ENCODE data around the gene URI1. TPM values are rescaled to one million over a fixed set of nuclear protein-coding genes. Genes with fewer than 3 reads are reported as not detected.

Gene URI1
- total RNA-seq, 2 experiments from 2014 or later = 45.1 to 79.2 TPM

DNA sequence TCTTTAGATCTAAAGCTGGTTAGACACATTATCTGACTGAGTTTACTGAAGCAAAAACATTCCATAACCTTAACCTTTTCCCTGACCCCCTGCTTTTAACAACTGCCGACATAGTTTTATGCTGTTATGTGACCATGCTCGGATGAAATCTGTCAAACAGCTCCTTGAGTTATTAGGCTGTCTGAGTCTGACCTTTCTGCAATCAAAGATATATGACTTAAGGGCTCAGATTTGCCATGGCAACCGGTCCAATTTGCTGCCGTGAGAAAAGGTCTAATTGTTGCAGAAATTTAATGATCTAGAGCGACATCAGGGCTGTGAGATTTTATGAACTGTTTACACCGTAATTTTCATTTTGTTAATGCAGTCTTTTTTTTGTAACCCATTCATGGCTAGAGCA is 61.8 kb downstream of the URI1 start:
- Histone ChIP-seq H3K79me2 (ENCODE audit: insufficient read depth, low read depth, low read length) (peaks cover 61% of the 10 kb centered on the region; the same call in 1 of the 2 replicates), H3K9me3 (ENCODE audit: low read length) (no peaks in the 10 kb centered on the region), H3K4me1 (ENCODE audit: insufficient read depth, low read length, poor library complexity, severe bottlenecking) (peaks cover 8% of the 10 kb centered on the region), H3K9me2 (ENCODE audit: insufficient read depth, low read length) (no peaks in the 10 kb centered on the region), H3K4me3 (ENCODE audit: low read depth, low read length, poor library complexity, severe bottlenecking) (no peak overlapping the region), H3K36me3 (ENCODE audit: insufficient read depth, low read length) (peaks cover 73% of the 10 kb centered on the region), H3K4me2 (ENCODE audit: low read length) (no peak overlapping the region), H2AFZ (ENCODE audit: low read length) (no peak overlapping the region), H4K20me1 (ENCODE audit: insufficient read depth, low read length) (peaks cover 6% of the 10 kb centered on the region; the same call in 1 of the 2 replicates), H3K27ac (ENCODE audit: low read depth, low read length, poor library complexity, severe bottlenecking) (no peak overlapping the region)
- ChIA-PET POLR2A (interaction anchor here (0.6 to 2.2 kb wide), 3 partner anchors 9 to 24 kb away, joined by 3 to 8 read pairs (median 4); no protein-coding TSS in a partner anchor), CTCF (ENCODE audit: unreplicated experiment) (no interaction called here)
- intact Hi-C loops (cut with micrococcal nuclease; ENCODE audit: unreplicated experiment) = no loop called here
- no peak for DNase-seq (ENCODE audit: low spot score)
- no peak for TF ChIP-seq EZH2phosphoT487 (IDR thresholded peaks at IDR 0.05; ENCODE audit: borderline replicate concordance, low read depth, low read length)
- TF ChIP-seq, protein P1, sequence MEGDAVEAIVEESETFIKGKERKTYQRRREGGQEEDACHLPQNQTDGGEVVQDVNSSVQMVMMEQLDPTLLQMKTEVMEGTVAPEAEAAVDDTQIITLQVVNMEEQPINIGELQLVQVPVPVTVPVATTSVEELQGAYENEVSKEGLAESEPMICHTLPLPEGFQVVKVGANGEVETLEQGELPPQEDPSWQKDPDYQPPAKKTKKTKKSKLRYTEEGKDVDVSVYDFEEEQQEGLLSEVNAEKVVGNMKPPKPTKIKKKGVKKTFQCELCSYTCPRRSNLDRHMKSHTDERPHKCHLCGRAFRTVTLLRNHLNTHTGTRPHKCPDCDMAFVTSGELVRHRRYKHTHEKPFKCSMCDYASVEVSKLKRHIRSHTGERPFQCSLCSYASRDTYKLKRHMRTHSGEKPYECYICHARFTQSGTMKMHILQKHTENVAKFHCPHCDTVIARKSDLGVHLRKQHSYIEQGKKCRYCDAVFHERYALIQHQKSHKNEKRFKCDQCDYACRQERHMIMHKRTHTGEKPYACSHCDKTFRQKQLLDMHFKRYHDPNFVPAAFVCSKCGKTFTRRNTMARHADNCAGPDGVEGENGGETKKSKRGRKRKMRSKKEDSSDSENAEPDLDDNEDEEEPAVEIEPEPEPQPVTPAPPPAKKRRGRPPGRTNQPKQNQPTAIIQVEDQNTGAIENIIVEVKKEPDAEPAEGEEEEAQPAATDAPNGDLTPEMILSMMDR (conservative IDR thresholded peaks at IDR 0.05; ENCODE audit: low read length) = no peak
- no TSS peak for BruUV-seq (replicated peaks)

DNA sequence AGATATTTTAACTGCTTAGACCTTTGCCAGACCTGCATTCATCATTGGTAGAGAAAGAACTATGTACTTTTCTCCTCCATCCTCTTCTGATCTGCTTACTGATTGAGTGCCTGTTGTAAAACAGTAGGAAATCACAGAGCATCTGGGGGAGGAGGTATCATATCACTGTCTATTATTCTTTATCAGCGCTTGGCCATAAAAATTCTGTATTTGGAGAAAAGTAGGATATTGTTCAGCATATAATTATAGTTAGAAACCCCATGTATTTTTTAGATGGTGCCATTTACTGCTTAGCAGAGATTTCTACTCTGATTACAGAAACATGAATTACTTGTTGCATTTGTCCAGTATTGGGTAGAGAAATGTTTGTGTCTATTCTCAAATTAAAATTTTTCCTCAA is 62.4 kb downstream of the URI1 start:
- peaks cover 6% of the 10 kb centered on the region; the same call in 1 of the 2 replicates for H4K20me1 ChIP-seq (ENCODE audit: insufficient read depth, low read length)
- no TSS peak for BruUV-seq (replicated peaks)
- peaks cover 56% of the 10 kb centered on the region; the same call in 1 of the 2 replicates for H3K79me2 ChIP-seq (ENCODE audit: insufficient read depth, low read depth, low read length)
- no peak overlapping the region for H2AFZ ChIP-seq (ENCODE audit: low read length)
- H3K9me2 ChIP-seq (ENCODE audit: insufficient read depth, low read length) = no peaks in the 10 kb centered on the region
- no peak for DNase-seq (ENCODE audit: low spot score)
- H3K4me2 ChIP-seq (ENCODE audit: low read length) = no peak overlapping the region
- no peaks in the 10 kb centered on the region for H3K9me3 ChIP-seq (ENCODE audit: low read length)
- TF ChIP-seq, protein P1 (conservative IDR thresholded peaks at IDR 0.05; ENCODE audit: low read length) = no peak
- no peak for TF ChIP-seq EZH2phosphoT487 (IDR thresholded peaks at IDR 0.05; ENCODE audit: borderline replicate concordance, low read depth, low read length)
- peaks cover 8% of the 10 kb centered on the region for H3K4me1 ChIP-seq (ENCODE audit: insufficient read depth, low read length, poor library complexity, severe bottlenecking)
- H3K27ac ChIP-seq (ENCODE audit: low read depth, low read length, poor library complexity, severe bottlenecking) = no peak overlapping the region
- ChIA-PET CTCF (ENCODE audit: unreplicated experiment) (no interaction called here), POLR2A (interaction anchor here (1.1 kb wide), 1 partner anchor 9 kb away, joined by 4 read pairs; no protein-coding TSS in a partner anchor)
- no peak overlapping the region for H3K4me3 ChIP-seq (ENCODE audit: low read depth, low read length, poor library complexity, severe bottlenecking)
- intact Hi-C loops (cut with micrococcal nuclease; ENCODE audit: unreplicated experiment) = no loop called here
- H3K36me3 ChIP-seq (ENCODE audit: insufficient read depth, low read length) = peaks cover 73% of the 10 kb centered on the region

DNA sequence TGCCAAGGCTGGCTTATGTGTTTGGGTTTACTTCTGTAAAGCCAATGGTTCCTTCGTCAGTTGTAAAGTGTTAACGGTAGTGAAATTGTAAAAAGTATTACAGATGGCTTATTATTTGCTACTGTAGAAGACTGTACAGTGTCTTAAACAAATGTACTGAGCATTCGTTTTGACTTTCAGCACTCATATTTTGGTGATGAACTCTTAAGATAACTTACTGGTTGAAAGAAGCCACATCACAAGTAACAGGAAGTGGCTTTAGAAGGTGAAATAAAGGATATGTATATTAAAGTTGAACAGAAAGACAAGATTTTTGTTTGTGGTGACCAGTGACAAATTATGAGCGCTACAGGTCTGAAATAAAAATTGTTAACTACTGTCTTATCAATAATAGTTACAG is 64.2 kb downstream of the URI1 start:
- no peak for TF ChIP-seq EZH2phosphoT487 (IDR thresholded peaks at IDR 0.05; ENCODE audit: borderline replicate concordance, low read depth, low read length)
- TF ChIP-seq, protein P1 (conservative IDR thresholded peaks at IDR 0.05; ENCODE audit: low read length) = no peak
- H3K36me3 ChIP-seq (ENCODE audit: insufficient read depth, low read length) = peaks cover 73% of the 10 kb centered on the region
- ChIA-PET POLR2A (no interaction called here), CTCF (ENCODE audit: unreplicated experiment) (no interaction called here)
- peaks cover 5% of the 10 kb centered on the region for H3K4me1 ChIP-seq (ENCODE audit: insufficient read depth, low read length, poor library complexity, severe bottlenecking)
- no peak for DNase-seq (ENCODE audit: low spot score)
- no peak overlapping the region for H3K4me2 ChIP-seq (ENCODE audit: low read length)
- H3K27ac ChIP-seq (ENCODE audit: low read depth, low read length, poor library complexity, severe bottlenecking) = no peak overlapping the region
- H3K79me2 ChIP-seq (ENCODE audit: insufficient read depth, low read depth, low read length) = peaks cover 38% of the 10 kb centered on the region; the same call in 1 of the 2 replicates
- intact Hi-C loops (cut with micrococcal nuclease; ENCODE audit: unreplicated experiment) = no loop called here
- no peaks in the 10 kb centered on the region for H3K9me2 ChIP-seq (ENCODE audit: insufficient read depth, low read length)
- H2AFZ ChIP-seq (ENCODE audit: low read length) = no peak overlapping the region
- peaks cover 6% of the 10 kb centered on the region; the same call in 1 of the 2 replicates for H4K20me1 ChIP-seq (ENCODE audit: insufficient read depth, low read length)
- no peaks in the 10 kb centered on the region for H3K9me3 ChIP-seq (ENCODE audit: low read length)
- BruUV-seq (replicated peaks) = no TSS peak
- H3K4me3 ChIP-seq (ENCODE audit: low read depth, low read length, poor library complexity, severe bottlenecking) = no peak overlapping the region
